Nephron progenitor cell (in vitro differentiated cells): Measurements from ENCODE around the gene TIE1.

Experiments
- DNase-seq: peaks from one replicate; pipeline ENCODE4 v3.0.0; 2021
- H3K27ac Mint-ChIP-seq: 2 replicates; pipeline ENCODE4 v1.8.0; 2021; ENCODE audit warnings: mild to moderate bottlenecking, moderate library complexity, mixed read lengths
- H3K27me3 Mint-ChIP-seq: 2 replicates; pipeline ENCODE4 v1.8.0; 2021; ENCODE audit warnings: mild to moderate bottlenecking, low read depth, mixed read lengths; ENCODE audit not compliant: poor library complexity
- H3K36me3 Mint-ChIP-seq: 2 replicates; pipeline ENCODE4 v1.8.0; 2021; ENCODE audit warnings: low read depth, mixed read lengths
- H3K4me1 Mint-ChIP-seq: 2 replicates; pipeline ENCODE4 v1.8.0; 2021; ENCODE audit warnings: mixed read lengths
- H3K4me3 Mint-ChIP-seq: 2 replicates; pipeline ENCODE4 v1.8.0; 2021; ENCODE audit warnings: mild to moderate bottlenecking, moderate library complexity, mixed read lengths
- H3K9me3 Mint-ChIP-seq: 2 replicates; pipeline ENCODE4 v1.8.0; 2021; ENCODE audit warnings: mild to moderate bottlenecking, moderate library complexity, mixed read lengths
- TF ChIP-seq, protein P1 (sequence below): fragments of 200-600 bp; sonication (generic); IDR thresholded peaks from 2 replicates; pipeline ENCODE4 v1.5.0; 2021; ENCODE audit warnings: antibody characterized with exemption

TIE1 gene

GRCh38 chr1:43300378-43301094 is at the start of gene TIE1:
TSS of gene TIE1 (plus strand) at chr1:43300982. CDS start at chr1:43301072, 90 bp downstream.
- Mint-ChIP-seq H3K27me3 (peaks cover 8% of the 10 kb centered on the region), H3K4me1 (peaks cover 49% of the 10 kb centered on the region), H3K4me3 (no peak within 1 kb of the TSS), H3K27ac (peak within 1 kb of the TSS; percentile 32), H3K36me3 (no peaks in the 10 kb centered on the region), H3K9me3 (no peaks in the 10 kb centered on the region)
- DNase-seq: no peak
- TF ChIP-seq, protein P1, sequence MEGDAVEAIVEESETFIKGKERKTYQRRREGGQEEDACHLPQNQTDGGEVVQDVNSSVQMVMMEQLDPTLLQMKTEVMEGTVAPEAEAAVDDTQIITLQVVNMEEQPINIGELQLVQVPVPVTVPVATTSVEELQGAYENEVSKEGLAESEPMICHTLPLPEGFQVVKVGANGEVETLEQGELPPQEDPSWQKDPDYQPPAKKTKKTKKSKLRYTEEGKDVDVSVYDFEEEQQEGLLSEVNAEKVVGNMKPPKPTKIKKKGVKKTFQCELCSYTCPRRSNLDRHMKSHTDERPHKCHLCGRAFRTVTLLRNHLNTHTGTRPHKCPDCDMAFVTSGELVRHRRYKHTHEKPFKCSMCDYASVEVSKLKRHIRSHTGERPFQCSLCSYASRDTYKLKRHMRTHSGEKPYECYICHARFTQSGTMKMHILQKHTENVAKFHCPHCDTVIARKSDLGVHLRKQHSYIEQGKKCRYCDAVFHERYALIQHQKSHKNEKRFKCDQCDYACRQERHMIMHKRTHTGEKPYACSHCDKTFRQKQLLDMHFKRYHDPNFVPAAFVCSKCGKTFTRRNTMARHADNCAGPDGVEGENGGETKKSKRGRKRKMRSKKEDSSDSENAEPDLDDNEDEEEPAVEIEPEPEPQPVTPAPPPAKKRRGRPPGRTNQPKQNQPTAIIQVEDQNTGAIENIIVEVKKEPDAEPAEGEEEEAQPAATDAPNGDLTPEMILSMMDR: no peak

DNA sequence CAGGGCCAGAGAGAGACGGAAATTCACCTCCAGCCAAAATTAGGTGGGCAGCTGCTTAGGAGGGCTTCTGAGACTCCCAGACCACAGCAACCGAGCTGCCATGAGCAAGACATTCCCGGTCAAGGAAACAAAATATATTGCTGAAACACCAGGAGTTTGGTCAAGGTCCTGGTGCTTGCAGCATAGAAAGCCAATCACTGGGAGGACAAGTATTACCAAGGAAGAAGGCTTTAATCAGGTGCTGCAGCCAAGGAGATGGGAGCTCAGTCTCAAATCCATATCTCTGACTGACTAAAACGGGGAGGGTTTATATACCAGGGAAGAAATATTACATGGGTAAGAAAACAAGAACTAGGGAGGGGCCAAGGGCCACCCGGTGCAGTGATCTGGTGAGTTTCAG is 49.8 kb upstream of the TIE1 start:
- no peak for DNase-seq
- Mint-ChIP-seq H3K4me1 (no peaks in the 10 kb centered on the region), H3K9me3 (peaks cover 48% of the 10 kb centered on the region), H3K4me3 (no peak overlapping the region), H3K27me3 (peaks cover 29% of the 10 kb centered on the region), H3K27ac (no peak overlapping the region), H3K36me3 (no peaks in the 10 kb centered on the region)
- TF ChIP-seq, protein P1: no peak

DNA sequence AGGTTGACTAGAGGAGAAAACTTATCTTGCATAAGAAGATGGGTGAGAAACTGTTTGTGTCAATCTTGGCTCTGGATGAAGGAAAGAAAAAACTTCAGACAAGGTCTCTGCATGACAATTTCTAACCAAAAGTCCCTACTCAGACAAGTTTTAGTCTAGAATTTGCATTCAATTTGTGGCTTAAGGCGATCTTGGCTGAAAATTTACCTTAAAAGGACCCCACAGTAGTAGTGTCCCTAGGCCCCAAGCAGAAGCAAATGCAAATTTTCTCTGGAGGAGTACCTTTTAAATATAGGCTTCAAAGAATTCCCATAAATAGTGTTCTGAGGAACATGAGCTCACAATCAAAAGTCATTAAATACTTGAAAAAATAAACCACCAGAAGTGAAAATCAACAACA is 48.6 kb upstream of the TIE1 start:
- H3K27me3 Mint-ChIP-seq: peaks cover 30% of the 10 kb centered on the region
- no peaks in the 10 kb centered on the region for H3K36me3 Mint-ChIP-seq
- H3K4me1 Mint-ChIP-seq: no peaks in the 10 kb centered on the region
- TF ChIP-seq, protein P1: no peak
- H3K9me3 Mint-ChIP-seq: peaks cover 45% of the 10 kb centered on the region
- H3K4me3 Mint-ChIP-seq: no peak overlapping the region
- H3K27ac Mint-ChIP-seq: no peak overlapping the region
- DNase-seq: no peak

DNA sequence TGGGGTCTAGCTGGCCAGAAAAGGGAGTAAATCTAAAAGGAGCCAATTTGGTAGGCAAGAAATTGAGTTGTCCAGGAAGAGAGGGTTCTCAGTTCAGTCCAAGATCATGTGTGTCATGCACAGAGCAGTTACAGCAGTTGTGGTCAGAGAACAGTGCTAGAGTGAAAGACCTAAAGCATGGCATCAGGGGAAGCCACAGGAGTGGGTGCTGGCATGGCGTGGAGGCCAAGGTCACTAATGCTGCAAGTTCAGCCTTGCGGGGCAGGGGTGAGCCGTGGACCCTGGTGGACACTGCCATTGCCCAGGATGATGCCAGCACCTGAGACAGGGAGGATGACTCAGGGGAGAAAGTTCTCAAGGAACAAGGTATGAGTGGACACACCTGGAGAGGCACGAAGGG is 47.6 kb upstream of the TIE1 start:
- TF ChIP-seq, protein P1: no peak
- H3K27me3 Mint-ChIP-seq: peaks cover 39% of the 10 kb centered on the region
- H3K36me3 Mint-ChIP-seq: no peaks in the 10 kb centered on the region
- H3K9me3 Mint-ChIP-seq: peaks cover 44% of the 10 kb centered on the region
- H3K4me1 Mint-ChIP-seq: no peaks in the 10 kb centered on the region
- H3K4me3 Mint-ChIP-seq: no peak overlapping the region
- DNase-seq: no peak
- H3K27ac Mint-ChIP-seq: no peak overlapping the region

DNA sequence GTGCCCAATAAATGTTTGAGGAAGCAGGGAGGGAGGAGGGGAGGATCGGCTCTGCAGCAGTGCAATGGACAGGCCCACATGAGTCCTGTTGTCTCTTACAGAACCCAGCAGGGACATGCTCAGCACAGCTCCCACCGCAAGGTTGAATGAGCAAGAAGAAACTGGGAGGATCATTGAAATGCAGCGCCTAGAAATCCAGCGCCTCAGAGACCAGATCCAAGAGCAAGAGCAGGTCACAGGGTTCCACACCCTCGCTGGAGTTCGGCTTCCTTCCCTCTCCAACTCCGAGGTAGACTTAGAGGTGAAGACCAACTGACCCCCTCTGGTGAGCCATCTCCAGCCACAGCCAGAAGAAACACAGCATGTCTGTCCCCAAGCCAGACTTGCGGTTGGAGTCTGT is 46.9 kb upstream of the TIE1 start:
- Mint-ChIP-seq H3K4me3 (no peak overlapping the region), H3K36me3 (no peaks in the 10 kb centered on the region), H3K27me3 (peaks cover 42% of the 10 kb centered on the region), H3K9me3 (peaks cover 47% of the 10 kb centered on the region), H3K4me1 (no peaks in the 10 kb centered on the region), H3K27ac (no peak overlapping the region)
- DNase-seq: no peak
- TF ChIP-seq, protein P1: no peak
